IPS-NIHi7 (cell line): Measurements from ENCODE around the gene SPANXA1.
"Not testable (repeated sequence)": the region's sequence is repeated elsewhere in the genome, so short reads cannot be mapped to it uniquely, and the experiment has no call there.

Experiments used
- DNase-seq: peaks from one replicate; pipeline ENCODE4 v3.0.0; 2012; ENCODE audit warnings: mixed read lengths; ENCODE audit errors: extremely low spot score

Gene SPANXA1

GRCh38 chrX:141584638-141585037 is at the start of gene SPANXA1:
TSS of gene SPANXA1 (minus strand) at chrX:141584738. CDS start at chrX:141584678, 60 bp downstream.
- DNase-seq = not testable (repeated sequence)

- no peak for DNase-seq
Observed at GRCh38 chrX:141632124-141632523, 47.6 kb upstream of the SPANXA1 start.

GRCh38 chrX:141619336-141619735 is 34.8 kb upstream of the SPANXA1 start:
- no peak for DNase-seq

GRCh38 chrX:141609111-141609510 is 24.6 kb upstream of the SPANXA1 start:
- DNase-seq = no peak

GRCh38 chrX:141589408-141589807 is 4.9 kb upstream of the SPANXA1 start, which contains the start of gene SPANXA2:
TSS of gene SPANXA2 (plus strand) at chrX:141589708. CDS start at chrX:141589768, 60 bp downstream.
- not testable (repeated sequence) for DNase-seq

GRCh38 chrX:141542551-141542950 is 42.0 kb downstream of the SPANXA1 start:
- DNase-seq = not testable (repeated sequence)
